Measurements from ENCODE around the gene ARHGAP28.

Gene ARHGAP28

DNA sequence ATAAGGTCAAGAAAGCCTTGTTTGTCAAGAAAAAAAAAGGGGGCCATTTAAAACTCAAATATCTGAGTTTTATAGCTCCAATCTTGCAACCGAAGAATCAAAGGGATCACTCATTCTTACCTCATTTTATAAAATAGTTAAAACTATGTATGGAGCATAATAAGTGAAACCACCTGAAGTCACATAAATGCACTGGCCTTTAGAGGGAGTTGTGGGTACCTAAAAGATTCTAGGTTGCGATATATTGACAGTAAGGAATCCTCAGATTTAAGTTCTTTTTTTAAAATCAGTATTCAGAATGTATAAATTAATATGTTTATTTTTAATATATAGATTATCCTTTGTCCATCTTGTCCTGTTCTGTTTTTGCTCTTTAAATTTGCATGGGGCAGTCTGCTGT is 3.4 kb downstream of the ARHGAP28 start:
- H3K4ac ChIP-seq (ENCODE audit: low read depth in 1 of 2, low read length in 2 of 2): no peak overlapping the region
- H4K91ac ChIP-seq (ENCODE audit: low read length): no peak overlapping the region
- no peaks in the 10 kb centered on the region for H3K36me3 ChIP-seq (ENCODE audit: control insufficient read depth in 1 of 2, insufficient read depth in 2 of 2, low read depth in 1 of 2, low read length in 2 of 2)
- no peak overlapping the region for H4K8ac ChIP-seq (ENCODE audit: low read length)
- no peak overlapping the region for H2BK5ac ChIP-seq (ENCODE audit: low read depth, low read length, poor library complexity, severe bottlenecking)
- no peak overlapping the region for H3K4me2 ChIP-seq (ENCODE audit: low read length, poor library complexity, severe bottlenecking)
- WGBS: no CpG with 5 or more reads among the region's 2 CpGs
- no peak for DNase-seq
- H2AK5ac ChIP-seq (ENCODE audit: low read length, severe bottlenecking): no peak overlapping the region
- no peak overlapping the region for H2BK120ac ChIP-seq (ENCODE audit: low read depth, low read length)
- no peak overlapping the region for H3K9ac ChIP-seq (ENCODE audit: low read length)
- H3K23ac ChIP-seq (ENCODE audit: low read length in 2 of 2): no peak overlapping the region
- H2BK15ac ChIP-seq (ENCODE audit: low read depth, poor library complexity, severe bottlenecking): no peak overlapping the region
- peaks cover 2% of the 10 kb centered on the region for H3K79me1 ChIP-seq (replicated peaks; ENCODE audit: low read length, poor library complexity, severe bottlenecking)
- no peak overlapping the region for H2AFZ ChIP-seq (ENCODE audit: low read depth, low read length)
- H3K4me3 ChIP-seq (ENCODE audit: insufficient read depth in 1 of 2, low read depth in 1 of 2, low read length in 2 of 2): no peak overlapping the region
- no peaks in the 10 kb centered on the region for H3K27me3 ChIP-seq (ENCODE audit: control insufficient read depth in 1 of 2, insufficient read depth in 1 of 2, low read length in 2 of 2)
- H3K9me3 ChIP-seq (ENCODE audit: control insufficient read depth, low read length): no peaks in the 10 kb centered on the region
- H3K4me1 ChIP-seq (ENCODE audit: control insufficient read depth, insufficient read depth, low read depth, low read length): peaks cover 5% of the 10 kb centered on the region
- H2BK12ac ChIP-seq (ENCODE audit: low read length in 2 of 2): no peak overlapping the region
- H3K14ac ChIP-seq (ENCODE audit: low read length in 2 of 2): no peak overlapping the region
- H3K18ac ChIP-seq (ENCODE audit: low read depth in 1 of 2, low read length in 2 of 2): no peak overlapping the region
- H3K27ac ChIP-seq (ENCODE audit: low read length, poor library complexity, severe bottlenecking): no peak overlapping the region

DNA sequence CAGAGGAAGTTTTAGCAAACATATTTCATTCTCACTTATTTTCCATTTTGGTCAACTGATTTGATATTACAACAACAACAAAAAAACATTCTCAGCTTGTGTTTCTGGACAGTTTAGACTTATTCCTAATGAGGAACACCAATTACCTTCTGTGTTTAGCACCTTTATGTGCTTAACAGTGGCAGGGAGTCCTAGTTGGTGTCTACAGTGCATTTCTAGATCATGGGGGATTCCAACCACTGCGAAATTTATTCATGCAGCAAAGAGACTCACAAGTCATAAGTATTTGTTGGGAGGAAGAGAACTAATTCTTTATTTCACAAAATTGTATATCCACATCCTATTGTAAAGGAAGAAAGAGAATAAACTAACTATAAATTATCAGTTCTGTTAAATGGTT is 4.2 kb downstream of the ARHGAP28 start:
- DNase-seq: no peak
- Histone ChIP-seq H3K4me3 (ENCODE audit: insufficient read depth in 1 of 2, low read depth in 1 of 2, low read length in 2 of 2) (no peak overlapping the region), H2BK5ac (ENCODE audit: low read depth, low read length, poor library complexity, severe bottlenecking) (no peak overlapping the region), H3K79me1 (replicated peaks; ENCODE audit: low read length, poor library complexity, severe bottlenecking) (peaks cover 2% of the 10 kb centered on the region), H3K4ac (ENCODE audit: low read depth in 1 of 2, low read length in 2 of 2) (peak overlapping the region in 1 of 2 experiments; percentile 79), H3K27me3 (ENCODE audit: control insufficient read depth in 1 of 2, insufficient read depth in 1 of 2, low read length in 2 of 2) (no peaks in the 10 kb centered on the region), H2BK12ac (ENCODE audit: low read length in 2 of 2) (no peak overlapping the region), H2AK5ac (ENCODE audit: low read length, severe bottlenecking) (no peak overlapping the region), H3K9me3 (ENCODE audit: control insufficient read depth, low read length) (no peaks in the 10 kb centered on the region), H2BK15ac (ENCODE audit: low read depth, poor library complexity, severe bottlenecking) (no peak overlapping the region), H3K27ac (ENCODE audit: low read length, poor library complexity, severe bottlenecking) (no peak overlapping the region), H3K9ac (ENCODE audit: low read length) (no peak overlapping the region), H3K23ac (ENCODE audit: low read length in 2 of 2) (no peak overlapping the region), H3K4me2 (ENCODE audit: low read length, poor library complexity, severe bottlenecking) (no peak overlapping the region), H4K8ac (ENCODE audit: low read length) (no peak overlapping the region), H2AFZ (ENCODE audit: low read depth, low read length) (no peak overlapping the region), H2BK120ac (ENCODE audit: low read depth, low read length) (no peak overlapping the region), H3K14ac (ENCODE audit: low read length in 2 of 2) (no peak overlapping the region), H3K36me3 (ENCODE audit: control insufficient read depth in 1 of 2, insufficient read depth in 2 of 2, low read depth in 1 of 2, low read length in 2 of 2) (no peaks in the 10 kb centered on the region), H4K91ac (ENCODE audit: low read length) (no peak overlapping the region), H3K18ac (ENCODE audit: low read depth in 1 of 2, low read length in 2 of 2) (no peak overlapping the region), H3K4me1 (ENCODE audit: control insufficient read depth, insufficient read depth, low read depth, low read length) (peaks cover 5% of the 10 kb centered on the region)
- no CpG with 5 or more reads among the region's 1 CpG for WGBS

DNA sequence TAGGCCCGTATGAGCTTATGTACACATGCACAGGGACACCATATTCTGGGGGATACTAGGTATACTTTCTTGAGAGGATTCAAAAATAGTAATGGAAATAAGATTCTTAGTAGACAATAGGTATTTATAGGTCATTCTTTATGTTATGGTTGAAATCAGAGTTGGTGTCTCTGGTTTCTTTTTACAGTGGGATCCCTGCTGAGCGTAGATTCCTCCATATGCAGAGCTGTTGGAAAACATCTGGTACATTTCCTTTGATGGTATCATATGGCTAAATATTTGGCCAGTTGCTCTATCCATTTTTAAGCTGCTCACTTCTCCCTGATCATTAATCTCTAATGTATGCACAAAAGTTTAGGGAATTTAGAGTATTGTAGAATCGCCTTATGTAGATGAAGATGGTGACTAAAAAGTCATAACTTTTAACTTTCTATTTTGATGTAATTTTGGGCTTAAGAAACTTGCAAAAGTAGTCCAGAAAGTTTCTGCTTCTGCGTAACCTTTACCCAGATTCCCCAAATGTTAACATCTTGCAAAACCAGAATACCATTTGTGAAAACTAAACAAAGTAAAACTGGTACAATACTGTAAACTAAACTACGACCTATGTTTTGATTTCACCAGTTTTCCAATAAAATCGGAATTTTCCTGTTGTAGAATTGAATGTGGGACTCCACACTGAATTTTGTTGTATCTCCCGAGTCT is 5.4 kb downstream of the ARHGAP28 start:
- H2AK5ac ChIP-seq (ENCODE audit: low read length, severe bottlenecking): no peak overlapping the region
- WGBS: 73% methylated on average over 6 of the region's 7 CpGs
- H3K79me1 ChIP-seq (replicated peaks; ENCODE audit: low read length, poor library complexity, severe bottlenecking): peaks cover 2% of the 10 kb centered on the region

DNA sequence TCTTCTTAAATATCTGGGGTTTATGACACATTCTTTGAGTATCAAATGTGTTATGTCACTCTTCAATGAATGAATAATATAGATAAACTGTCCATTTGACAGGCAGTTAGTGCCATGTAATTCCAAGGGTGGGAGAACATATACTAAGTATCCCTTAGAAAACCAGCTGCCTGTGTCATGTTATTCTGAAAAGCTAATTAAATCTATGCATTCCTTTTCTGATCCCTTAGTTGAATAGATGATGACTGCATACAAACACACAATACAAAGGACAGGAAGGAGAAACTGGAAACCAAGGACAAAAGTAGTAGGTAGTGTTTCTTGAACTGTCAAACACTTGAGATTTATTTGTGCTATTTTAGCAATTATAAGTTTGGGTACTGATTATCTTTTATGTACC is 8.3 kb downstream of the ARHGAP28 start:
- Histone ChIP-seq H3K4ac (ENCODE audit: low read depth in 1 of 2, low read length in 2 of 2) (no peak overlapping the region), H3K9me3 (ENCODE audit: control insufficient read depth, low read length) (no peaks in the 10 kb centered on the region), H2BK120ac (ENCODE audit: low read depth, low read length) (no peak overlapping the region), H3K4me2 (ENCODE audit: low read length, poor library complexity, severe bottlenecking) (no peak overlapping the region), H4K8ac (ENCODE audit: low read length) (no peak overlapping the region), H3K79me1 (replicated peaks; ENCODE audit: low read length, poor library complexity, severe bottlenecking) (peaks cover 6% of the 10 kb centered on the region), H3K14ac (ENCODE audit: low read length in 2 of 2) (no peak overlapping the region), H2BK15ac (ENCODE audit: low read depth, poor library complexity, severe bottlenecking) (no peak overlapping the region), H3K27ac (ENCODE audit: low read length, poor library complexity, severe bottlenecking) (no peak overlapping the region), H2BK5ac (ENCODE audit: low read depth, low read length, poor library complexity, severe bottlenecking) (no peak overlapping the region), H3K4me3 (ENCODE audit: insufficient read depth in 1 of 2, low read depth in 1 of 2, low read length in 2 of 2) (no peak overlapping the region), H3K9ac (ENCODE audit: low read length) (no peak overlapping the region), H4K91ac (ENCODE audit: low read length) (no peak overlapping the region), H3K18ac (ENCODE audit: low read depth in 1 of 2, low read length in 2 of 2) (no peak overlapping the region), H3K23ac (ENCODE audit: low read length in 2 of 2) (no peak overlapping the region), H2AFZ (ENCODE audit: low read depth, low read length) (no peak overlapping the region), H2AK5ac (ENCODE audit: low read length, severe bottlenecking) (no peak overlapping the region), H3K4me1 (ENCODE audit: control insufficient read depth, insufficient read depth, low read depth, low read length) (peaks cover 10% of the 10 kb centered on the region), H2BK12ac (ENCODE audit: low read length in 2 of 2) (no peak overlapping the region), H3K36me3 (ENCODE audit: control insufficient read depth in 1 of 2, insufficient read depth in 2 of 2, low read depth in 1 of 2, low read length in 2 of 2) (no peaks in the 10 kb centered on the region), H3K27me3 (ENCODE audit: control insufficient read depth in 1 of 2, insufficient read depth in 1 of 2, low read length in 2 of 2) (no peaks in the 10 kb centered on the region)
- no peak for DNase-seq

More for the DNA sequence above, 5.4 kb downstream of the ARHGAP28 start:
- Histone ChIP-seq H3K36me3 (ENCODE audit: control insufficient read depth in 1 of 2, insufficient read depth in 2 of 2, low read depth in 1 of 2, low read length in 2 of 2) (no peaks in the 10 kb centered on the region), H3K27ac (ENCODE audit: low read length, poor library complexity, severe bottlenecking) (no peak overlapping the region), H2AFZ (ENCODE audit: low read depth, low read length) (no peak overlapping the region), H3K4me2 (ENCODE audit: low read length, poor library complexity, severe bottlenecking) (no peak overlapping the region), H3K4ac (ENCODE audit: low read depth in 1 of 2, low read length in 2 of 2) (no peak overlapping the region), H4K8ac (ENCODE audit: low read length) (no peak overlapping the region), H3K9ac (ENCODE audit: low read length) (no peak overlapping the region), H3K23ac (ENCODE audit: low read length in 2 of 2) (no peak overlapping the region), H2BK120ac (ENCODE audit: low read depth, low read length) (no peak overlapping the region), H3K27me3 (ENCODE audit: control insufficient read depth in 1 of 2, insufficient read depth in 1 of 2, low read length in 2 of 2) (no peaks in the 10 kb centered on the region), H4K91ac (ENCODE audit: low read length) (no peak overlapping the region), H3K4me1 (ENCODE audit: control insufficient read depth, insufficient read depth, low read depth, low read length) (peaks cover 5% of the 10 kb centered on the region), H3K14ac (ENCODE audit: low read length in 2 of 2) (no peak overlapping the region), H2BK15ac (ENCODE audit: low read depth, poor library complexity, severe bottlenecking) (no peak overlapping the region), H3K4me3 (ENCODE audit: insufficient read depth in 1 of 2, low read depth in 1 of 2, low read length in 2 of 2) (no peak overlapping the region), H2BK5ac (ENCODE audit: low read depth, low read length, poor library complexity, severe bottlenecking) (no peak overlapping the region), H2BK12ac (ENCODE audit: low read length in 2 of 2) (no peak overlapping the region), H3K18ac (ENCODE audit: low read depth in 1 of 2, low read length in 2 of 2) (no peak overlapping the region), H3K9me3 (ENCODE audit: control insufficient read depth, low read length) (no peaks in the 10 kb centered on the region)
- DNase-seq: no peak
